NCI-H748 treated with DMSO at 0.1 percent for 48 hours (cell line): Measurements from ENCODE around the gene CHSY3.
"Not testable (repeated sequence)": the region's sequence is repeated elsewhere in the genome, so short reads cannot be mapped to it uniquely, and the experiment has no call there.

Experiments
- DNase-seq: peaks from one replicate; lab custom pipeline; 2025; lab: John Stamatoyannopoulos, UW

Gene CHSY3

GRCh38 chr5:130164966-130165365 lies 260.7 kb downstream of the CHSY3 start:
- DNase-seq = no peak

GRCh38 chr5:130166839-130167490 lies 262.7 kb downstream of the CHSY3 start:
- DNase-seq = peak; percentile 53

GRCh38 chr5:130168211-130168610 lies 263.9 kb downstream of the CHSY3 start:
- no peak for DNase-seq

GRCh38 chr5:130171699-130172098 lies 267.4 kb downstream of the CHSY3 start:
- no peak for DNase-seq

- DNase-seq = no peak
Measured at GRCh38 chr5:130183115-130183514, 278.9 kb downstream of the CHSY3 start.

- no peak for DNase-seq
Measured at GRCh38 chr5:130189961-130190360, 285.7 kb downstream of the CHSY3 start.

- peak; percentile 20 for DNase-seq
Measured at GRCh38 chr5:130198927-130199326, 294.7 kb downstream of the CHSY3 start.

GRCh38 chr5:130206686-130207085 lies 302.4 kb downstream of the CHSY3 start:
- DNase-seq = no peak

GRCh38 chr5:130213607-130214006 lies 309.3 kb downstream of the CHSY3 start:
- no peak for DNase-seq

- DNase-seq = no peak
Measured at GRCh38 chr5:130216286-130216685, 312.0 kb downstream of the CHSY3 start.

- DNase-seq = no peak
Measured at GRCh38 chr5:130222573-130222972, 318.3 kb downstream of the CHSY3 start.

GRCh38 chr5:130226556-130226955 lies 322.3 kb downstream of the CHSY3 start:
- DNase-seq = not testable (repeated sequence)

GRCh38 chr5:130227699-130228098 lies 323.4 kb downstream of the CHSY3 start:
- no peak for DNase-seq

GRCh38 chr5:130231786-130232185 lies 327.5 kb downstream of the CHSY3 start:
- DNase-seq = no peak

- DNase-seq = no peak
Measured at GRCh38 chr5:130234816-130235215, 330.6 kb downstream of the CHSY3 start.
